SH-SY5Y (cell line): Measurements from ENCODE around the gene RPL7A.

Source experiments
- GATA2 ChIP-seq: IDR thresholded peaks from 2 replicates; pipeline ENCODE4 v1.6.1; 2011; ENCODE audit warnings: mild to moderate bottlenecking, low read depth, low read length
- GATA3 ChIP-seq: IDR thresholded peaks from 2 replicates; pipeline ENCODE4 v1.6.1; 2011; ENCODE audit warnings: low read depth, mild to moderate bottlenecking, low read length, moderate library complexity

GRCh38 chr9:133394687-133395271 lies 46.8 kb downstream of the RPL7A start:
- no peak for TF ChIP-seq GATA2
- no peak for TF ChIP-seq GATA3
